Measurements from ENCODE around the gene UBE3D.

DNA sequence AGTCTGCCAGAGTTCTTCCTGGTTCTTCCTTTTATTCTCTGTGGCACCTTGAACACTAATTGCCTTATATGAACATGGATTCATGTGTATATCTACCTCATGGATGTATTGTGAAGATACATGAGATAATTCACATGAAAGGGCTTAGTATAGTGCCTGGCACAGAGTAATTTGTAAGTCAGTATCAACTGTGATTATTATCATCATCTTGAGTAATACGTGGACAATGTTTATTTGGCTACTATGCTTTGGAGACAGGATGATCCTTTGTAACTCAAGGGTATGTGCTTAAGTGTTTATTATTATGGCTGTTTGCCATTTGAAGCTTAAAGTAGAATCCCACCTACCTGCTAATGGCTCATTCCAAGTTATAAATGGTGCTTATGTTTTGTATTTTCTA, 17.8 kb upstream of the UBE3D start:
- TF ChIP-seq, protein P1, sequence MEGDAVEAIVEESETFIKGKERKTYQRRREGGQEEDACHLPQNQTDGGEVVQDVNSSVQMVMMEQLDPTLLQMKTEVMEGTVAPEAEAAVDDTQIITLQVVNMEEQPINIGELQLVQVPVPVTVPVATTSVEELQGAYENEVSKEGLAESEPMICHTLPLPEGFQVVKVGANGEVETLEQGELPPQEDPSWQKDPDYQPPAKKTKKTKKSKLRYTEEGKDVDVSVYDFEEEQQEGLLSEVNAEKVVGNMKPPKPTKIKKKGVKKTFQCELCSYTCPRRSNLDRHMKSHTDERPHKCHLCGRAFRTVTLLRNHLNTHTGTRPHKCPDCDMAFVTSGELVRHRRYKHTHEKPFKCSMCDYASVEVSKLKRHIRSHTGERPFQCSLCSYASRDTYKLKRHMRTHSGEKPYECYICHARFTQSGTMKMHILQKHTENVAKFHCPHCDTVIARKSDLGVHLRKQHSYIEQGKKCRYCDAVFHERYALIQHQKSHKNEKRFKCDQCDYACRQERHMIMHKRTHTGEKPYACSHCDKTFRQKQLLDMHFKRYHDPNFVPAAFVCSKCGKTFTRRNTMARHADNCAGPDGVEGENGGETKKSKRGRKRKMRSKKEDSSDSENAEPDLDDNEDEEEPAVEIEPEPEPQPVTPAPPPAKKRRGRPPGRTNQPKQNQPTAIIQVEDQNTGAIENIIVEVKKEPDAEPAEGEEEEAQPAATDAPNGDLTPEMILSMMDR (conservative IDR thresholded peaks at IDR 0.05; ENCODE audit: low read depth, low read length): no peak
- no peak for TF ChIP-seq EZH2 (IDR thresholded peaks at IDR 0.05; ENCODE audit: borderline replicate concordance, low read depth, low read length, poor library complexity, severe bottlenecking)
